ENCODE data around the gene COPA.

Gene COPA

GRCh38 chr1:160245434-160245833 is 97.6 kb downstream of the COPA start:
- Histone ChIP-seq H3K4me1 (ENCODE audit: control extremely low read depth in 1 of 4, control insufficient read depth in 4 of 4, insufficient read depth in 4 of 4, low read length in 3 of 4) (no peaks in the 10 kb centered on the region), H3K27me3 (replicated peaks in 2 of 5; ENCODE audit: control insufficient read depth in 4 of 5, insufficient read depth in 5 of 5, low read length in 4 of 5) (no peaks in the 10 kb centered on the region), H3K9me3 (ENCODE audit: control extremely low read depth in 1 of 5, control insufficient read depth in 4 of 5, insufficient read depth in 2 of 5, low read depth in 1 of 5, low read length in 4 of 5) (no peaks in the 10 kb centered on the region), H3K27ac (ENCODE audit: insufficient read depth in 1 of 2, low read depth in 1 of 2, low read length in 2 of 2, poor library complexity in 1 of 2, severe bottlenecking in 2 of 2) (no peak overlapping the region), H3K36me3 (ENCODE audit: control insufficient read depth in 4 of 4, insufficient read depth in 4 of 4, low read length in 3 of 4) (peaks cover 4 to 39% (median 17%) of the 10 kb centered on the region in 4 experiments), H3K4me3 (ENCODE audit: control insufficient read depth in 1 of 7, extremely low read depth in 1 of 7, insufficient read depth in 4 of 7, low read depth in 2 of 7, low read length in 6 of 7) (no peak overlapping the region)
- ChIA-PET CTCF (interaction anchor here (0.7 to 14.0 kb wide), 6 partner anchors 6 to 145 kb away, joined by 3 to 101 read pairs (median 8); no protein-coding TSS in a partner anchor), POLR2A (no interaction called here)
- no CpG with 5 or more reads among the region's 1 CpG for WGBS (ENCODE audit: insufficient coverage)
- DNase-seq = no peak

GRCh38 chr1:160244209-160244608 is 98.8 kb downstream of the COPA start:
- Histone ChIP-seq H3K9me3 (ENCODE audit: control extremely low read depth in 1 of 5, control insufficient read depth in 4 of 5, insufficient read depth in 2 of 5, low read depth in 1 of 5, low read length in 4 of 5) (no peaks in the 10 kb centered on the region), H3K4me1 (ENCODE audit: control extremely low read depth in 1 of 4, control insufficient read depth in 4 of 4, insufficient read depth in 4 of 4, low read length in 3 of 4) (no peaks in the 10 kb centered on the region), H3K36me3 (ENCODE audit: control insufficient read depth in 4 of 4, insufficient read depth in 4 of 4, low read length in 3 of 4) (peaks cover 6 to 51% (median 26%) of the 10 kb centered on the region in 4 experiments), H3K27ac (ENCODE audit: insufficient read depth in 1 of 2, low read depth in 1 of 2, low read length in 2 of 2, poor library complexity in 1 of 2, severe bottlenecking in 2 of 2) (peak overlapping the region in 1 of 2 experiments; percentile 44), H3K27me3 (replicated peaks in 2 of 5; ENCODE audit: control insufficient read depth in 4 of 5, insufficient read depth in 5 of 5, low read length in 4 of 5) (no peaks in the 10 kb centered on the region), H3K4me3 (ENCODE audit: control insufficient read depth in 1 of 7, extremely low read depth in 1 of 7, insufficient read depth in 4 of 7, low read depth in 2 of 7, low read length in 6 of 7) (no peak overlapping the region)
- DNase-seq = no peak
- POLR2A ChIA-PET = no interaction called here
- CTCF ChIA-PET = interaction anchor here (0.6 to 14.0 kb wide), 8 partner anchors 7 to 133 kb away, joined by 3 to 101 read pairs (median 6); no protein-coding TSS in a partner anchor
- WGBS (ENCODE audit: insufficient coverage) = no CpG with 5 or more reads among the region's 1 CpG

GRCh38 chr1:160243767-160244166 is 99.3 kb downstream of the COPA start:
- DNase-seq = no peak
- H3K27ac ChIP-seq (ENCODE audit: insufficient read depth in 1 of 2, low read depth in 1 of 2, low read length in 2 of 2, poor library complexity in 1 of 2, severe bottlenecking in 2 of 2) = peak overlapping the region in 1 of 2 experiments; percentile 44
- H3K36me3 ChIP-seq (ENCODE audit: control insufficient read depth in 4 of 4, insufficient read depth in 4 of 4, low read length in 3 of 4) = peaks cover 9 to 55% (median 30%) of the 10 kb centered on the region in 4 experiments
- no peaks in the 10 kb centered on the region for H3K4me1 ChIP-seq (ENCODE audit: control extremely low read depth in 1 of 4, control insufficient read depth in 4 of 4, insufficient read depth in 4 of 4, low read length in 3 of 4)
- no peaks in the 10 kb centered on the region for H3K27me3 ChIP-seq (replicated peaks in 2 of 5; ENCODE audit: control insufficient read depth in 4 of 5, insufficient read depth in 5 of 5, low read length in 4 of 5)
- CTCF ChIA-PET = interaction anchor here (0.6 to 14.0 kb wide), 9 partner anchors 7 to 142 kb away, joined by 3 to 101 read pairs (median 6); no protein-coding TSS in a partner anchor
- H3K9me3 ChIP-seq (ENCODE audit: control extremely low read depth in 1 of 5, control insufficient read depth in 4 of 5, insufficient read depth in 2 of 5, low read depth in 1 of 5, low read length in 4 of 5) = no peaks in the 10 kb centered on the region
- POLR2A ChIA-PET = interaction anchor here (0.6 kb wide), 2 partner anchors 8 to 193 kb away, joined by 3 read pairs; no protein-coding TSS in a partner anchor
- no peak overlapping the region for H3K4me3 ChIP-seq (ENCODE audit: control insufficient read depth in 1 of 7, extremely low read depth in 1 of 7, insufficient read depth in 4 of 7, low read depth in 2 of 7, low read length in 6 of 7)

- H3K36me3 ChIP-seq (ENCODE audit: control insufficient read depth in 4 of 4, insufficient read depth in 4 of 4, low read length in 3 of 4) = peaks cover 24 to 81% (median 58%) of the 10 kb centered on the region in 4 experiments
- H3K27me3 ChIP-seq (replicated peaks in 2 of 5; ENCODE audit: control insufficient read depth in 4 of 5, insufficient read depth in 5 of 5, low read length in 4 of 5) = no peaks in the 10 kb centered on the region
- POLR2A ChIA-PET = interaction anchor here (0.6 kb wide), 1 partner anchor 84 kb away, joined by 5 read pairs; no protein-coding TSS in a partner anchor
- CTCF ChIA-PET = interaction anchor here (1.0 to 14.0 kb wide), 6 partner anchors 11 to 162 kb away, joined by 3 to 101 read pairs (median 6); no protein-coding TSS in a partner anchor
- no peaks in the 10 kb centered on the region for H3K4me1 ChIP-seq (ENCODE audit: control extremely low read depth in 1 of 4, control insufficient read depth in 4 of 4, insufficient read depth in 4 of 4, low read length in 3 of 4)
- H3K4me3 ChIP-seq (ENCODE audit: control insufficient read depth in 1 of 7, extremely low read depth in 1 of 7, insufficient read depth in 4 of 7, low read depth in 2 of 7, low read length in 6 of 7) = no peak overlapping the region
- H3K9me3 ChIP-seq (ENCODE audit: control extremely low read depth in 1 of 5, control insufficient read depth in 4 of 5, insufficient read depth in 2 of 5, low read depth in 1 of 5, low read length in 4 of 5) = no peaks in the 10 kb centered on the region
- WGBS (ENCODE audit: insufficient coverage) = 97% methylated on average over 23 of the region's 24 CpGs
- no peak overlapping the region for H3K27ac ChIP-seq (ENCODE audit: insufficient read depth in 1 of 2, low read depth in 1 of 2, low read length in 2 of 2, poor library complexity in 1 of 2, severe bottlenecking in 2 of 2)
- no peak for DNase-seq
These were observed 103.3 kb downstream of the COPA start for GRCh38 chr1:160239582-160240299.

Data from common myeloid progenitor, CD34-positive (primary cell).